Activated CD4-positive, CD25-positive, alpha-beta regulatory T cell treated with anti-CD3 and anti-CD28 coated beads, Interleukin-2, amount 50 U/mL, for 16 hours (primary cell): Measurements from ENCODE around the gene CDK3.
"Not testable (repeated sequence)": the region's sequence is repeated elsewhere in the genome, so short reads cannot be mapped to it uniquely, and the experiment has no call there.

Experiments used
- DNase-seq: peaks from one replicate; pipeline ENCODE4 v3.0.0-alpha.2; 2020; ENCODE audit warnings: low read depth, low spot score

The CDK3 gene

GRCh38 chr17:76000755-76001521 is at the start of gene CDK3:
CDK3 (plus strand) TSS chr17:76000855; CDS start chr17:76001426, 571 bp downstream.
- no peak for DNase-seq

GRCh38 chr17:75950855-75951554 is 49.6 kb upstream of the CDK3 start:
- no peak for DNase-seq

GRCh38 chr17:75959051-75959838 is 41.4 kb upstream of the CDK3 start:
- DNase-seq = no peak

- DNase-seq = no peak
Measured at GRCh38 chr17:75959839-75960511, 40.7 kb upstream of the CDK3 start.

GRCh38 chr17:75965468-75965867 is 35.2 kb upstream of the CDK3 start:
- no peak for DNase-seq

- DNase-seq = not testable (repeated sequence)
Measured at GRCh38 chr17:75969044-75969443, 31.6 kb upstream of the CDK3 start.

- no peak for DNase-seq
Measured at GRCh38 chr17:75970011-75970523, 30.6 kb upstream of the CDK3 start.

- no peak for DNase-seq
Measured at GRCh38 chr17:75970626-75971025, 30.0 kb upstream of the CDK3 start.

GRCh38 chr17:75975187-75975586 is 25.5 kb upstream of the CDK3 start:
- not testable (repeated sequence) for DNase-seq

GRCh38 chr17:75975757-75976174 is 24.9 kb upstream of the CDK3 start:
- no peak for DNase-seq

- DNase-seq = no peak
Measured at GRCh38 chr17:75976175-75976848, 24.3 kb upstream of the CDK3 start.

- DNase-seq = peak; percentile 88
Measured at GRCh38 chr17:75978938-75979704, 21.5 kb upstream of the CDK3 start, which contains the start of the genes ACOX1 and TEN1. ACOX1 (minus strand) TSS chr17:75979166; CDS start chr17:75979073, 93 bp downstream. TEN1 (plus strand) TSS chr17:75979240; CDS start chr17:75986193, 6,953 bp downstream.

- no peak for DNase-seq
Measured at GRCh38 chr17:75979705-75980187, 20.9 kb upstream of the CDK3 start.

GRCh38 chr17:75980188-75981018 is 20.3 kb upstream of the CDK3 start:
- no peak for DNase-seq

GRCh38 chr17:75981019-75981615 is 19.5 kb upstream of the CDK3 start:
- DNase-seq = no peak

GRCh38 chr17:75983501-75984181 is 17.0 kb upstream of the CDK3 start:
- no peak for DNase-seq

- no peak for DNase-seq
Measured at GRCh38 chr17:75985986-75986385, 14.7 kb upstream of the CDK3 start.

- DNase-seq = no peak
Measured at GRCh38 chr17:75987041-75987440, 13.6 kb upstream of the CDK3 start.
